ENCODE results near the gene NFIA. TPM values are rescaled to one million over a fixed set of nuclear protein-coding genes. Genes with fewer than 3 reads are reported as not detected.

NFIA gene
- total RNA-seq, 2 experiments from 2014 or later = 0.80 to 5.4 TPM

- H3K4me1 Mint-ChIP-seq = peaks cover 7% of the 10 kb centered on the region
- H3K4me3 Mint-ChIP-seq = no peak overlapping the region
- H3K9me3 Mint-ChIP-seq (ENCODE audit: low read depth) = no peaks in the 10 kb centered on the region
- H3K36me3 Mint-ChIP-seq = no peaks in the 10 kb centered on the region
- DNase-seq (no peak), ATAC-seq (no peak)
- no peaks in the 10 kb centered on the region for H3K27me3 Mint-ChIP-seq
- H3K27ac Mint-ChIP-seq = no peak overlapping the region
- CTCF ChIA-PET = interaction anchor here (0.7 kb wide), 1 partner anchor 259 kb away, joined by 3 read pairs; no protein-coding TSS in a partner anchor
Observed at GRCh38 chr1:61278966-61279365, 196.6 kb downstream of the NFIA start.

GRCh38 chr1:61279570-61279969 lies 197.2 kb downstream of the NFIA start:
- Mint-ChIP-seq H3K27ac (no peak overlapping the region), H3K4me3 (no peak overlapping the region)
- ATAC-seq = no peak

DNA sequence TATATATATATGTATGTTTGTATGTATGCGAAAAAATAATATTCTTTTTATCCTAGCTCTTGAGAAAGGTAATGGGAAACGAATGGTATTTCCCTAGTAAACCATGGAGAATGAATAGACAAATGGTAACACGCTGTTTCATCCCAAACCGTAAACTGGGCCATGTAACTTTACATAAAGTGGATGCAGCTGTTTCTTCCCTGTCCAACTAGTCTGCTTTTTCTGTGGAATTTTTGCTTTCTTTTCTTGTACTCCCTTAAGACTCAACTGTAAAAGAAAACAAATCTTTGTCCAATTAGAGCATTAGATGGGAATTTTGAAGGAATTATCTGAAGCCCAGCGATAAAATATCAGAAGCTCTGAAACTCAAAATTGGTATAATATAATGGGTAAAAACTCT lies 198.1 kb downstream of the NFIA start:
- Mint-ChIP-seq H3K4me1 (peaks cover 7% of the 10 kb centered on the region), H3K4me3 (no peak overlapping the region), H3K27me3 (no peaks in the 10 kb centered on the region), H3K9me3 (ENCODE audit: low read depth) (no peaks in the 10 kb centered on the region), H3K36me3 (no peaks in the 10 kb centered on the region), H3K27ac (no peak overlapping the region)
- CTCF ChIA-PET = interaction anchor here (0.7 to 1.5 kb wide), 2 partner anchors 72 to 111 kb away, joined by 3 read pairs; no protein-coding TSS in a partner anchor
- no peak for DNase-seq
- ATAC-seq = no peak

More at GRCh38 chr1:61279570-61279969, 197.2 kb downstream of the NFIA start:
- no peaks in the 10 kb centered on the region for H3K9me3 Mint-ChIP-seq (ENCODE audit: low read depth)
- peaks cover 7% of the 10 kb centered on the region for H3K4me1 Mint-ChIP-seq
- CTCF ChIA-PET = interaction anchor here (1.5 kb wide), 1 partner anchor 73 kb away, joined by 3 read pairs; no protein-coding TSS in a partner anchor
- H3K27me3 Mint-ChIP-seq = no peaks in the 10 kb centered on the region
- no peak for DNase-seq
- H3K36me3 Mint-ChIP-seq = no peaks in the 10 kb centered on the region

DNA sequence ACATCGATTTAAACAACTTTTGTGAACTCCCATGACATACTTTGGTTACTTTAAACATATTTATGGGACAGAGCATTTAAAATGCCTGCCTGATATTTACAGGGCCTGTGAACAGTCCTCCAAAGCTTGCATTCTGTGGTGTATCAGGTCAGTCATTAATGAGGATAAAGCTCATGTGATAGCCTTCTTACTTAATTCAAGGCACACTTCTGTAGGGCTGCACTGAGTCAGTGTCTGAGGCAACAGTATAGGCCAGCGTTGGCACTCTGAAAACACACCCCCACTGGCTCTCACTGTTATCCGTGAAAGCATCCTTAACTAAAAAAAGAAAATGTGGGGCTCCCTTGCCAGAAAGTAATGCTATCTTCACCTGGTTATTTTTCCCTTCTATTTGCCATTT lies 200.0 kb downstream of the NFIA start:
- CTCF ChIA-PET = interaction anchor here (0.7 kb wide), 1 partner anchor 11 kb away, joined by 5 read pairs; no protein-coding TSS in a partner anchor
- Mint-ChIP-seq H3K27ac (no peak overlapping the region), H3K4me3 (no peak overlapping the region), H3K9me3 (ENCODE audit: low read depth) (no peaks in the 10 kb centered on the region), H3K27me3 (no peaks in the 10 kb centered on the region), H3K4me1 (peaks cover 5% of the 10 kb centered on the region), H3K36me3 (no peaks in the 10 kb centered on the region)
- DNase-seq (no peak), ATAC-seq (no peak)

GRCh38 chr1:61284248-61284854 lies 202.0 kb downstream of the NFIA start:
- no peaks in the 10 kb centered on the region for H3K36me3 Mint-ChIP-seq
- ATAC-seq (no peak), DNase-seq (no peak)
- no peaks in the 10 kb centered on the region for H3K9me3 Mint-ChIP-seq (ENCODE audit: low read depth)
- H3K4me3 Mint-ChIP-seq = no peak overlapping the region
- H3K27ac Mint-ChIP-seq = no peak overlapping the region
- no peaks in the 10 kb centered on the region for H3K27me3 Mint-ChIP-seq
- CTCF ChIA-PET = interaction anchor here (0.6 kb wide), 1 partner anchor 23 kb away, joined by 3 read pairs; no protein-coding TSS in a partner anchor
- H3K4me1 Mint-ChIP-seq = peaks cover under 1% of the 10 kb centered on the region

DNA sequence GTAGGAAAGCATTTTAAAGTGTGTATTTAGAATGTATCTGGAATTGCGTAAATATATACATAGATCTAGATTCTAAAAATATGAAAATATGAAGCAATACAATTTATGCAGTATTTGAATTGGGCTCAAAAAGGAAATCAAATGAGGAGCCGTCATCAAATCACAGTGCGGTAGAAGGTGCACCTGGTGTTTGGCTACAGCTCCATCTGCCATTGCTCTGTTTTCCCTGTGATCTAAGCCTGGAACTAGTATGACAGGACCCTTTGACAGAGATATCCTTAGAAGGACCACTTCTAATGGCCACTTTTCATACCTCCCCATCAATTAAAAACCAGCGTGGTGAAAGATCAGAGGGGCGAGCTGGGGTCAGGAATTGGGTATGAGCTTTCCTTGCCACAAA lies 202.6 kb downstream of the NFIA start:
- no peaks in the 10 kb centered on the region for H3K27me3 Mint-ChIP-seq
- ATAC-seq (no peak), DNase-seq (no peak)
- H3K27ac Mint-ChIP-seq = no peak overlapping the region
- no peaks in the 10 kb centered on the region for H3K36me3 Mint-ChIP-seq
- CTCF ChIA-PET = no interaction called here
- peaks cover 2% of the 10 kb centered on the region for H3K4me1 Mint-ChIP-seq
- no peaks in the 10 kb centered on the region for H3K9me3 Mint-ChIP-seq (ENCODE audit: low read depth)
- H3K4me3 Mint-ChIP-seq = no peak overlapping the region

- DNase-seq (no peak), ATAC-seq (no peak)
- H3K4me3 Mint-ChIP-seq = no peak overlapping the region
- peaks cover 2% of the 10 kb centered on the region for H3K4me1 Mint-ChIP-seq
- no peaks in the 10 kb centered on the region for H3K27me3 Mint-ChIP-seq
- CTCF ChIA-PET = no interaction called here
- H3K9me3 Mint-ChIP-seq (ENCODE audit: low read depth) = no peaks in the 10 kb centered on the region
- no peak overlapping the region for H3K27ac Mint-ChIP-seq
- H3K36me3 Mint-ChIP-seq = no peaks in the 10 kb centered on the region
Observed at GRCh38 chr1:61285371-61285885, 203.1 kb downstream of the NFIA start.

DNA sequence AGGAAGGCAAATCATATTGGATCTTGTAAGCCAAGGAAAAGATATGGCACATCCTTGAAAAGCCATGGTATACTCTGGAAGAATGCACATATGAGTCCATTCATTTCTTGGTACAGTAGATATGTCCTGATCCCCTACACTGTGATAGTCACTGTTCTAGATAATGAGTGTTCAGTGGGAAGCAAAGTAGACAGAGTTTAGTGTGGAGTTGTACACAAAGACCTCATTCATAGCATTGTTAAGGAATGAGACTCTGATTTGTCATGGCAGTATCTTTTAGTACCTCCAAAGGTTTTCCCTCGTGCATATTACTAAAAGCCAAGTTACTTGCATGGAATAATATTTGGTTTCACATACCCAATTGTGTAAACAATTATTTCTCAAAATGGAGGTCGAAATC lies 204.7 kb downstream of the NFIA start:
- DNase-seq (no peak), ATAC-seq (no peak)
- H3K4me1 Mint-ChIP-seq = peaks cover 2% of the 10 kb centered on the region
- H3K27ac Mint-ChIP-seq = no peak overlapping the region
- CTCF ChIA-PET = no interaction called here
- no peak overlapping the region for H3K4me3 Mint-ChIP-seq
- no peaks in the 10 kb centered on the region for H3K27me3 Mint-ChIP-seq
- H3K9me3 Mint-ChIP-seq (ENCODE audit: low read depth) = no peaks in the 10 kb centered on the region
- H3K36me3 Mint-ChIP-seq = no peaks in the 10 kb centered on the region

DNA sequence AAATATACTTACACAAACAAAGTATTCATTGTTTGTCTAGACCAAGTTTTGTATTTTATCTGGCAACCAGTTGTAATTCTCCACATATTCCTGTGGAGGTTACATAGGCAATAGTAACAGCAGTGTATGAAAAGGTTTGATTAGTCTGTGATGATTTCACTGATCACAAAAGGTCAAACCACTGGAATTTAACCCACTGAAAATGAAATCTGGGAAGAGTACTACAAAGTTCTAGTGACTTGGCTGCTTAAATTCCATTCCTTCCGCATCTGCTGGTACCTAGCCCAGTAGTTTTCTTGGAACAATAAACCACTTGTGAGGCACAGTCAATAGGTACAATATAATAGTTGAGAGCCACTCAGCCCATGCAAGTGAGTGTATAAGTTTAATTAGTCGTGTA lies 205.4 kb downstream of the NFIA start:
- H3K9me3 Mint-ChIP-seq (ENCODE audit: low read depth) = no peaks in the 10 kb centered on the region
- no peaks in the 10 kb centered on the region for H3K27me3 Mint-ChIP-seq
- DNase-seq (no peak), ATAC-seq (no peak)
- H3K4me3 Mint-ChIP-seq = no peak overlapping the region
- no peak overlapping the region for H3K27ac Mint-ChIP-seq
- H3K36me3 Mint-ChIP-seq = no peaks in the 10 kb centered on the region
- H3K4me1 Mint-ChIP-seq = peaks cover 2% of the 10 kb centered on the region
- CTCF ChIA-PET = no interaction called here

GRCh38 chr1:61289232-61290098 lies 207.1 kb downstream of the NFIA start:
- DNase-seq = no peak
- Mint-ChIP-seq H3K4me1 (peaks cover 2% of the 10 kb centered on the region), H3K9me3 (ENCODE audit: low read depth) (no peaks in the 10 kb centered on the region), H3K27ac (no peak overlapping the region), H3K4me3 (no peak overlapping the region), H3K36me3 (no peaks in the 10 kb centered on the region), H3K27me3 (no peaks in the 10 kb centered on the region)
- no peak for ATAC-seq
- CTCF ChIA-PET = no interaction called here

DNA sequence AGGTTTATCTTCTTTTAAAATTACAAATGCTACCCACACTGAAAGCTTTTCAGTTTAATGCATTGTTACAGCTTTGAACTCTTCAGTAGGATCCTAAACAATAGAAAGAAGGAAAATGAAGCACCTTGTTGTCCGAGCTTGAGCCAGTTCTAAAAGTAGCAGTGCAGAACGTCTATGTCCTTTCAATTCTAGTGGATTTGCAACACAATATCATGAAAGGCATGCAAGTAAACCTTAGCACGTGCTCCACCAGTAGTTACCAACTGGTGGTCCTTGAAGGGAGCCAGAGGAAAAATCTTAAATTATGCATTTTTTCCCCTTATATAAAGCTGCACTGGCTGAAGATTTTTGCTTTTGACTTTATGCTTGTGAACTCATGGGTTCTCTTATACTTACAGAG lies 208.2 kb downstream of the NFIA start:
- H3K9me3 Mint-ChIP-seq (ENCODE audit: low read depth) = no peaks in the 10 kb centered on the region
- peaks cover 2% of the 10 kb centered on the region for H3K4me1 Mint-ChIP-seq
- H3K36me3 Mint-ChIP-seq = no peaks in the 10 kb centered on the region
- H3K4me3 Mint-ChIP-seq = no peak overlapping the region
- no peaks in the 10 kb centered on the region for H3K27me3 Mint-ChIP-seq
- DNase-seq = no peak
- no peak for ATAC-seq
- H3K27ac Mint-ChIP-seq = no peak overlapping the region
- CTCF ChIA-PET = no interaction called here

GRCh38 chr1:61293197-61293596 lies 210.8 kb downstream of the NFIA start:
- Mint-ChIP-seq H3K27ac (no peak overlapping the region), H3K4me1 (peaks cover 5% of the 10 kb centered on the region), H3K4me3 (no peak overlapping the region), H3K27me3 (no peaks in the 10 kb centered on the region), H3K9me3 (ENCODE audit: low read depth) (peaks cover 7% of the 10 kb centered on the region), H3K36me3 (peaks cover 8% of the 10 kb centered on the region)
- ATAC-seq = no peak
- DNase-seq = no peak
- CTCF ChIA-PET = interaction anchor here (0.5 kb wide), 1 partner anchor 36 kb away, joined by 3 read pairs; no protein-coding TSS in a partner anchor

GRCh38 chr1:61293986-61294504 lies 211.7 kb downstream of the NFIA start:
- H3K27me3 Mint-ChIP-seq = no peaks in the 10 kb centered on the region
- no peak for ATAC-seq
- H3K36me3 Mint-ChIP-seq = peaks cover 12% of the 10 kb centered on the region
- CTCF ChIA-PET = no interaction called here
- H3K4me3 Mint-ChIP-seq = no peak overlapping the region
- H3K27ac Mint-ChIP-seq = no peak overlapping the region
- peaks cover 7% of the 10 kb centered on the region for H3K9me3 Mint-ChIP-seq (ENCODE audit: low read depth)
- peaks cover 5% of the 10 kb centered on the region for H3K4me1 Mint-ChIP-seq
- DNase-seq = no peak

Data from activated CD8-positive, alpha-beta memory T cell treated with anti-CD3 and anti-CD28 coated beads, Interleukin-2, amount 10 ng/mL, durations not matched to agents 7 days and 5 days (primary cell).